GM19463 (cell line): ENCODE measurements around the gene CD200R1.

Experiments used
- ATAC-seq: cut with Tn5 transposase; IDR thresholded peaks from one replicate; pipeline ENCODE4 v1.9.1; 2021; ENCODE audit warnings: mild to moderate bottlenecking, moderate library complexity; ENCODE audit not compliant: unreplicated experiment

The CD200R1 gene

GRCh38 chr3:112974894-112975293 lies at the start of gene CD200R1:
Gene CD200R1 (minus strand): TSS chr3:112975103. CDS start chr3:112974857, 246 bp downstream.
- ATAC-seq: no peak

- no peak for ATAC-seq
These were observed 46.6 kb upstream of the CD200R1 start for GRCh38 chr3:113021471-113021870.

- peak; percentile 92 for ATAC-seq
These were observed 44.6 kb upstream of the CD200R1 start for GRCh38 chr3:113019182-113020137.

GRCh38 chr3:113018536-113019181 lies 43.8 kb upstream of the CD200R1 start:
- no peak for ATAC-seq

GRCh38 chr3:113013593-113013992 lies 38.7 kb upstream of the CD200R1 start:
- ATAC-seq: no peak

GRCh38 chr3:113008117-113008516 lies 33.2 kb upstream of the CD200R1 start:
- no peak for ATAC-seq

- ATAC-seq: no peak
These were observed 31.6 kb upstream of the CD200R1 start for GRCh38 chr3:113006359-113007056.

- peak; percentile 42 for ATAC-seq
These were observed 30.7 kb upstream of the CD200R1 start for GRCh38 chr3:113005611-113006010.

GRCh38 chr3:113002679-113003078 lies 27.8 kb upstream of the CD200R1 start:
- no peak for ATAC-seq

GRCh38 chr3:113002037-113002436 lies 27.1 kb upstream of the CD200R1 start:
- ATAC-seq: no peak

- no peak for ATAC-seq
These were observed 25.8 kb upstream of the CD200R1 start for GRCh38 chr3:113000691-113001090.

GRCh38 chr3:112995800-112996199 lies 20.9 kb upstream of the CD200R1 start:
- no peak for ATAC-seq

GRCh38 chr3:112990672-112991602 lies 16.0 kb upstream of the CD200R1 start, which contains the start of gene GTPBP8:
Gene GTPBP8 (plus strand): TSS chr3:112990984. CDS start chr3:112991000, 16 bp downstream.
- peak; percentile 93 for ATAC-seq

GRCh38 chr3:112987710-112988334 lies 12.9 kb upstream of the CD200R1 start:
- no peak for ATAC-seq

GRCh38 chr3:112984485-112984884 lies 9.6 kb upstream of the CD200R1 start:
- peak; percentile 42 for ATAC-seq

GRCh38 chr3:112982710-112983109 lies 7.8 kb upstream of the CD200R1 start:
- ATAC-seq: no peak

GRCh38 chr3:112980080-112980479 lies 5.2 kb upstream of the CD200R1 start:
- no peak for ATAC-seq

- ATAC-seq: no peak
These were observed 4.4 kb upstream of the CD200R1 start for GRCh38 chr3:112979244-112979832.

GRCh38 chr3:112976953-112977352 lies 2.0 kb upstream of the CD200R1 start:
- ATAC-seq: no peak
